Activated CD4-positive, alpha-beta T cell treated with anti-CD3 and anti-CD28 coated beads for 1 hour (primary cell): Measurements from ENCODE around the gene CCR5.
"Not testable (repeated sequence)": the region's sequence is repeated elsewhere in the genome, so short reads cannot be mapped to it uniquely, and the experiment has no call there.

ENCODE experiments used
- DNase-seq: peaks from one replicate; pipeline ENCODE4 v3.0.0-alpha.2; 2020

CCR5 gene

GRCh38 chr3:46370839-46371518 is at the start of gene CCR5:
Gene CCR5 (plus strand): TSS chr3:46370946. CDS start chr3:46372903, 1,957 bp downstream.
- no peak for DNase-seq

DNA sequence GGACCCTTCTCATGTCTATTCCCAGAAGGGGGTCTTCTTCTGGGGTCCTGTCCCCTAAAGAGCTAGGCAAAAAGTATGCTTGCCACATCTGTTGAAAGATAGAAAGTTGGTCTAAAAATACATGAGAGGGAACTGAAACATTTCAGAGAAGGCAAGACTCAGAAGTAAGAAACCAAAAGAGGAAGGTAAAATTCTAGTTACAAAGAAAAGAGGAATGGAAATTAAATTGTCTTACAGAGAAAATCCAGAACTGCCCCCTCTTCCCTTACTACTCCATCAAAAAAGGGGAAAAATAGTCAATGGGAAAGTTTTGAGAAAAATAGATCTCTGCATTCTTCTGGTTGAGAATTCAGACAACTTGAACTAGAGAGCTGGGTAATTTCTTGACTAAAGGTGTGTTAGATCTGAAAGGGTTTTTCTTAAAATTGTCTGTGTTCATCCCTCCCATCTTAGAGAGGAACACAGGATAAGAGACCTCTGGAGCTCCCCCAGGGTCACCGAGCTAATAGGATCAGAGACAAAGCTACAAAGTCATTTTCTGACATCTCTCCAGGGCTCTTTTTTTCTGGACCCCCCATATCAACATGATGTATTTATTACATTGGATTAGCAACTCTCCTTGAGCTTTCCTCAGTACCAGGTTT is 49.2 kb upstream of the CCR5 start:
- no peak for DNase-seq

GRCh38 chr3:46324036-46324435 is 46.7 kb upstream of the CCR5 start:
- DNase-seq, result no peak

DNA sequence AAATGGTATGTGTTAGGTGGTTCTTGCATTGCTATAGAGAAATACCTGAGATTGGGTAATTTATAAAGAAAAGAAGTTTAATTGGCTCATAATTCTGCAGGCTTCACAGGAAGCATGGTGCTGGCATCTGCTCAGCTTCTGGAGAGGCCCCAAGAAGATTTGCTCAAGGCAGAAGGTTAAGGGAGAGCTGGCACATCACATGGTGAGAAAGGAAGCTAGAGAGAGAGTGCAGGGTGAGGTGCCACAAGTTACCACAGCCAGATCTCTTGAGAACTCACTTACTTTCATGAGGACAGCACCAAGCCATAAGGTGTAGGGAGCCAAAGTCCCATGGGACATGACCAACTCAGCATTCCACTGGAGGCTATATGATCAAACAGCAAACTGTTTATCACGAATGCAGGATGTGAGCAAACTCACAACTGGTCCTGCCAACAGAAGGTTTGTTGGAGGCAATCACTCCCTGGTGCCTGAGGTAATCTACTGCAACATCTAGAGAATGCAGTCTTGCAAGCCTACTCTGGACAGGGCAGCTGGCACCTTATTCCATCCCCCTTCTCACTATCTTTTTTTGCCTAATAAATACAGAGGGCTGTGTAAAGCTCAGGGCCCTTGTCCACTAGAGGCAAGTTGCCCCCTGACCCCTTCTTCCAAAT is 45.0 kb upstream of the CCR5 start:
- DNase-seq, result no peak

GRCh38 chr3:46330676-46331075 is 40.1 kb upstream of the CCR5 start:
- DNase-seq, result not testable (repeated sequence)

- DNase-seq, result no peak
These were observed 35.8 kb upstream of the CCR5 start for GRCh38 chr3:46334741-46335478.

- no peak for DNase-seq
These were observed 35.2 kb upstream of the CCR5 start for GRCh38 chr3:46335541-46335940.

DNA sequence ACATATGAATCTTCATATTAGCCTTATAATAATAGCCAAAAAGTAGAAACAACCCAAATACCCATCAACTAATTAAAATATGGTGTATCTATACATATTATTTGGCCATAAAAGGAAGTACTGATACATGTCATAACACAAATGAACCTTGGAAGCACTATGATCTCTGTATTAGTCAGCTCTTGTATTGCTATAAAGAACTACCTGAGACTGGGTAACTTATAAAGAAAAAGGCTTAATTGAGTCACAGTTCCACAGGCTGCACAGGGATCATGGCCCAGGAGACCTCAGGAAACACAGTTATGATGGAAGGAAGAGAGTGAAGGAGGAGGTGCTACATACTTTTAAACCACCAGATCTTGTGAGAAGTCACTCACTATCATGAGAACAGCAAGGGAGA is 32.8 kb upstream of the CCR5 start:
- DNase-seq, result no peak

DNA sequence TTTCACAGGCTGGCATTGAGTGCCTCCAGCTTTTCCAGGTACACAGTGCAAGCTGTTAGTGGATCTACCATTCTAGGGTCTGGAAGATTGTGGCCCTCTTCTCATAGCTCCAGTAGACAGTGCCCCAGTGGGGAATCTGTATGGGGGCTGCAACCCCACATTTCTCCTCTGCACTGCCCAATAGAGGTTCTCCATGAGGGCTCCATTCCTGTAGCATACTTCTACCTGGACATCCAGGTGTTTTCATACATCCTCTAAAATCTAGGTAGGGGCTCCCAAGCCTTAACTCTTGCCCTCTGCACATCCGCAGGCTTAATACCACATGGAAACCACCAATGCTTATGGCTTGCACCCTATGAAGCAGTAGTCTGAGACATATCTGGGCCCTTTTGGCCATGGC is 31.9 kb upstream of the CCR5 start:
- DNase-seq, result no peak

- DNase-seq, result no peak
These were observed 26.3 kb upstream of the CCR5 start for GRCh38 chr3:46344476-46344875.

DNA sequence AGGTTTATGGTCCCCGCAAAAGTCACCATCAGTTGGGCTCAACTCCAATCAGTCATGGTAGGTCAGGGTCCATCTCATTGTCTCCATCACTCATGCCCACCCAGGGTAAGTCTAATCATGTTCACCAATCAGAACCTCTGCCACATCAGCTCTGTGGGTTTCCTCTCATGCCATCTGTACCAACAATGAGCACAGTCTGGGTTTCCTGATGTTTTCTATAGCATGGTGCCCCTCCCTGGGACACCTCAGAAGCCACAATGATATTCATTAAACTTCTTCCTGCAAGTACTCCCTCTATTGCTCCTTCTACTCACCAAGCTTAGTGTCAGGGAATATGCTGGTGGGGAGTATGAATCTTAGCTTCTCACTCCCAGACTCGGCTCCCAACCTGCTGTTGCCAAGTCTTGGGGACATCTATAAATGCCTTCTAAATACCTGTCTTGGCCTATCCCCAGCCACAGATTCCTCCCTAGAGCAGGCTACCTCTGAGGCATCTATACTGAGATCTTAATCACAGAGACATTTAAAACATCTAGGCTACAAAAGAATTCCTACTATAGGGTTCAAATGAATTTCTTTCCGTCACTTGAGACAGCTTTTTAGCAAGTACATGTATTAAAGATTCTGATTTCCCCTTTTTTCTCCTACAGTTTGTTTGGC is 21.8 kb upstream of the CCR5 start:
- no peak for DNase-seq

DNA sequence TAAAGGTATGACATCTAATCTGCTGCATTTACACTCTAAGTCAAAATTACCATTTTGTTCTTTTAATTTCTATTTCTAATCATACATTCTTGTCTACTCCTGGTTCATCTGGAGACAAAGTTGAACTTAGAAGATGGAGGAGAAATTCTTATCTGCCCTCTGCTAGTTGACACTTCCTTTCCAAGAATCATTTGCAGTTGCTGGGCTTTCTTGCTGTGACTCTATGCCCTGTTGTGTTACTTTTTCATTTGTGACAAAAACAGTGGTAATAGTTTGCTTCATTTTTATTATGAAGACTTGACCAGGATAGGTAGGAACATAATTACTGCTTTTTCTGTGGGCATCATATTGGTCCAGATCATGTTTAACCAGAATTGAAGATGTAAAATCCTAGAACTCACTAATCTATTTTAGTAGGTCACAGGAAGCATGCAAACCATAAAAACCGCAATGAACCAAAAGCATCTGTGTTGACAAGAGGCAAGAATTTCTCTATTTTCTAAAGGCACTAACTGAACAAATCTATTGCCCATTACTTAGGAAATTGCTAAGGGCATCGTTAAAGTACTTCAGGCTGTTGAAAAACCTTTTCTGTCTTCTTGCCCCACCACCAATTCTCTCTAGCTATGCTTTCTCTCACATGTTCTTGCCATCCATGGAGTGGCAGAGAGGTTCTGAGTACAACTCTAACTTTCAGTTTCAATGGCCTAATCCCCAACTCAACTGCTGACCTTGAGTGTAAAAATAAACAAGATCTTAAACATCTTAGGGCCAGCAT is 21.1 kb upstream of the CCR5 start:
- DNase-seq, result no peak

DNA sequence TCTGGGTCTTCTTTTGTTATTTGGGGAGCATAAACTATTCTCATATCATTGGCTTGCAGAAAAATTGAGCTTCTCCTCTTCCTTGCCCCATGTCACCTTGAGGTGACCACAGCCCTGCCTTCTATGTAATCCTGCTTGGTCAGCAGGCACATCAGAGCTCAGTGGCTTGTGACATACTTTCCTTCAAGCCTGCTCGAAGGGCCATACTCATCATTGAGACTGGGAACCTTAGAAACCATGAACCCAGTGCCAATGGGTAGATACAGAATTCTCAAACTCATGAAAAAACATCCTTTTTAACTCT is 20.5 kb upstream of the CCR5 start:
- DNase-seq, result no peak

GRCh38 chr3:46351646-46352045 is 19.1 kb upstream of the CCR5 start:
- DNase-seq, result no peak

DNA sequence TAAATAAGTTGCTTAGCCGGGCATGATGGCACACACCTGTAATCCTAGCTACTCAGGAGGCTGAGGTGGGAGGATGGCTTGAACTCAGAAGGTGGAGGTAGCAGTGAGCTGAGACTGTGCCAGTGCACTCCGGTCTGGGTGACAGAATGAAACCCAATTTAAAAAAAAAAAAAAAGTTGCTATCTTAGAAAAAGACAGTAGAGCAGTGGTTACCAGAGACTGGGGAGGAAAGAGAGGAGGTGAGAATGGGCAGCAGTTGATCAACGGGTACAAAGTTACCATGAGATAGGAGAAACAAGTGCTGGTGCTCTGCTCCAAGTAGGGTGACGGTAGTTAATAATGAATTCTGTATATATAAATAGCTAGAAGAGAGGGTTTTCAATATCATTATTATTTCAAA is 17.7 kb upstream of the CCR5 start:
- DNase-seq, result no peak

GRCh38 chr3:46353647-46354410 is 16.9 kb upstream of the CCR5 start, which contains the start of gene CCR2:
Gene CCR2 (plus strand): TSS chr3:46354111. CDS start chr3:46357528, 3,417 bp downstream.
- DNase-seq, result no peak

- no peak for DNase-seq
These were observed 16.3 kb upstream of the CCR5 start for GRCh38 chr3:46354478-46354877.

DNA sequence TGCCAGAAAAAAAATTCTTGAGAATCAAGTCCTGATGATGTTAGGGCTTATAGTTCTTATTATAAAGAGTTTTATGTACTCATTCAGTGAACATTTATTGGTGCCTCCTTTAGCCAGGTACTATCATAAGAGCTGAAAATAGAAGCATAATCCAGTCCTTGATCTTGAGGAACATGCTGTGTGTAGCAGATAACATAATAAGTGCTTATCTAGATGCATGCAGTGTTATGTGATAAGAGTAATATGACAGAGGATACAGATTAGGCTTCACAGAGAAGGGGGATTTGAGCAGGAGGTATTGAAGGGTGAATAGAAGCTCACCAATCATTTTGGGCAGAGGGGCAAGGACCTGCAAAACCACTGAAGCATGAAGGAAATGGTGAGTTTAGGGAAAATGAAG is 15.8 kb upstream of the CCR5 start:
- DNase-seq, result no peak

DNA sequence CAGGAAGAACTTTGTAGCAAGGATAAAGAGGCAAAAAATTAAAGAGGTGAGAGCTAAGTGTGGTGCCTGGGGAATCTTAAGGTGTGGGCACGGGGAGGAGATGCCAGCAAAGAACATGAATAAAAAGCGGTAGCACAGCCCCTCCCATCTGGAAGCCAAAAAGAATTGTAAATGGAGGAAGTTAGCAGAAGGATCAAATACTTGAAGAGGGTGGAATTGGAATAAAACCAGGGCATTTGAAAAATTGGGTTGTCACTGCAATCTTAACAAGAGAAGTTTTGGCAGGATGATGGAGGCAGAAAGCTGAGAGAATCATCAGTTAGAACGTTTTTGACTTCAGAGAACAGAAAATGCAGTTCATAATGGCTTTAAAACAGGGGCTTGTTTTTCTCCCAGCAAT is 14.5 kb upstream of the CCR5 start:
- DNase-seq, result no peak

GRCh38 chr3:46356909-46357308 is 13.8 kb upstream of the CCR5 start:
- DNase-seq, result no peak

- no peak for DNase-seq
These were observed 12.3 kb upstream of the CCR5 start for GRCh38 chr3:46358466-46358865.
